Loucy (cell line): Measurements from ENCODE around the gene ARHGAP11A.

Experiments used
- H2AFZ ChIP-seq: fragments of 200-600 bp; sonication (generic); 2 replicates; pipeline ENCODE4 v1.6.0; 2016; ENCODE audit warnings: antibody characterized with exemption, mild to moderate bottlenecking, low read length, moderate library complexity
- H3F3A ChIP-seq: fragments of 200-600 bp; 2 replicates; pipeline ENCODE4 v1.6.0; 2016; ENCODE audit warnings: antibody characterized with exemption, low read depth, mild to moderate bottlenecking
- H3K27me3 ChIP-seq: fragments of 200-600 bp; sonication (generic); 2 replicates; pipeline ENCODE4 v1.6.1; 2014; ENCODE audit warnings: low read length, mild to moderate bottlenecking; ENCODE audit not compliant: insufficient read depth, poor library complexity, severe bottlenecking
- H3K36me3 ChIP-seq: fragments of 200-600 bp; sonication (generic); 2 replicates; pipeline ENCODE4 v1.6.1; 2016; ENCODE audit warnings: low read length; ENCODE audit not compliant: insufficient read depth
- H3K4me1 ChIP-seq: fragments of 200-600 bp; sonication (generic); 2 replicates; pipeline ENCODE4 v1.5.1; 2014; ENCODE audit warnings: low read length, mild to moderate bottlenecking; ENCODE audit not compliant: insufficient read depth, poor library complexity, severe bottlenecking
- H3K4me2 ChIP-seq: fragments of 200-600 bp; sonication (generic); 2 replicates; pipeline ENCODE4 v1.6.0; 2014; ENCODE audit warnings: antibody characterized with exemption, low read length, low read depth, mild to moderate bottlenecking; ENCODE audit not compliant: poor library complexity, severe bottlenecking
- H3K4me3 ChIP-seq: fragments of 200-600 bp; sonication (generic); 2 replicates; pipeline ENCODE4 v1.5.1; 2014; ENCODE audit warnings: low read length, mild to moderate bottlenecking, mixed read lengths; ENCODE audit not compliant: poor library complexity, severe bottlenecking
- H3K79me2 ChIP-seq: fragments of 200-600 bp; sonication (generic); 2 replicates; pipeline ENCODE4 v1.6.1; 2014; ENCODE audit warnings: low read length; ENCODE audit not compliant: insufficient read depth
- H3K9ac ChIP-seq: fragments of 200-600 bp; sonication (generic); 2 replicates; pipeline ENCODE4 v1.6.0; 2014; ENCODE audit warnings: mild to moderate bottlenecking, low read depth, low read length, moderate library complexity; ENCODE audit not compliant: poor library complexity, severe bottlenecking
- H3K9me2 ChIP-seq: fragments of 200-600 bp; sonication (generic); replicated peaks from 2 replicates; pipeline ENCODE4 v1.6.1; 2016; ENCODE audit warnings: low read depth, low read length, mixed read lengths
- H3K9me3 ChIP-seq: fragments of 200-600 bp; sonication (generic); 2 replicates; pipeline ENCODE4 v1.6.1; 2014; ENCODE audit warnings: mild to moderate bottlenecking, antibody characterized with exemption, low read length, low read depth; ENCODE audit not compliant: insufficient read depth
- H4K20me1 ChIP-seq: fragments of 200-600 bp; sonication (generic); 2 replicates; pipeline ENCODE4 v1.6.0; 2014; ENCODE audit warnings: antibody characterized with exemption, low read length, mild to moderate bottlenecking; ENCODE audit not compliant: insufficient read depth, poor library complexity, severe bottlenecking
- EZH2phosphoT487 ChIP-seq: fragments of 200-600 bp; IDR thresholded peaks from 2 replicates; pipeline ENCODE4 v1.6.1; 2018; ENCODE audit warnings: antibody characterized with exemption, mild to moderate bottlenecking, moderate library complexity, borderline replicate concordance
- TF ChIP-seq, protein P1 (sequence below): fragments of 200-600 bp; sonication (generic); conservative IDR thresholded peaks from 2 replicates; pipeline ENCODE4 v1.5.1; 2014; ENCODE audit warnings: mild to moderate bottlenecking, antibody characterized with exemption, low read length

Gene ARHGAP11A

DNA sequence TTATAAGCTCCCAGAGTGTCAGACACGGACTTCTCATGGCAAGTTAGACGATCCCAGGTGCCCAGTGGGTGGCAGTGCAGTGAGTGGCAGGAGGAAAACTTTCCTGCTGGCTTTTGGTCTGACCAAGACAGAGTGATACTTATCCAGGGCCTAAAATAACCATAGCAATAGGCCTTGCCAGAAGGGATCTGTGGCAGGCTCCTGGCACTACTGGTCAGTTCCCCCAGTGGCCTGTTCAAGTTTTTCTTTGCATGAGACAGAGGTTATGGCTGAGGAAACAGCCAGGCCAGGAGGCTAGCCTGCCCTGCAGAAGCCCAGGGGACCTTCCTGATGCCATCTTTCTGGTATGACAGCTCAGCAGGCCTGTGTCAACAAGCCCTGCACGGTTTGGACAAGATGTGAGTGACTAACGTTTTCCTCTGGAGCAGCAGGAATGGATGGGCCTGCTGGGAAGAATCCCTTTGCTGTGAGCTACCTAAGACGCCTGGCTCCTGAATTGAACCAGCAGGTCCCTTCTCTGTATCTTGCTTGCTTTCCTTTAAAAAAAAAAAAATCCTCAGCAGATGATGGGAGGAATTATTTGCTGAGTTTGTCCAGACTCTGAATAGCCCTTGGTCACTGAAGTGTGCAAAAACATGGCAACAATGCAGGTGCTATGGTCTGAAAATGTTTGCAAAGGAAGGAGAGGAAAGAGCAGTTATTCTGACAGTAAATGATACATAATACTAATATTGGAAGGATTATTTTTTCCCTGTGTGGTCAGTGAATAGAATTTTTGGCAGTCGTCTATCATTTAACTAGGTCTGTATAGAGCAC, 44.2 kb downstream of the ARHGAP11A start:
- peaks cover 11% of the 10 kb centered on the region; the same call in 1 of the 2 replicates for H3F3A ChIP-seq
- H3K4me3 ChIP-seq = no peak overlapping the region
- H3K9me3 ChIP-seq = no peaks in the 10 kb centered on the region
- H3K4me1 ChIP-seq = peaks cover 23% of the 10 kb centered on the region
- H3K4me2 ChIP-seq = no peak overlapping the region
- no peaks in the 10 kb centered on the region for H3K36me3 ChIP-seq
- H2AFZ ChIP-seq = no peak overlapping the region
- no peaks in the 10 kb centered on the region for H3K79me2 ChIP-seq
- no peak for TF ChIP-seq EZH2phosphoT487
- TF ChIP-seq, protein P1, sequence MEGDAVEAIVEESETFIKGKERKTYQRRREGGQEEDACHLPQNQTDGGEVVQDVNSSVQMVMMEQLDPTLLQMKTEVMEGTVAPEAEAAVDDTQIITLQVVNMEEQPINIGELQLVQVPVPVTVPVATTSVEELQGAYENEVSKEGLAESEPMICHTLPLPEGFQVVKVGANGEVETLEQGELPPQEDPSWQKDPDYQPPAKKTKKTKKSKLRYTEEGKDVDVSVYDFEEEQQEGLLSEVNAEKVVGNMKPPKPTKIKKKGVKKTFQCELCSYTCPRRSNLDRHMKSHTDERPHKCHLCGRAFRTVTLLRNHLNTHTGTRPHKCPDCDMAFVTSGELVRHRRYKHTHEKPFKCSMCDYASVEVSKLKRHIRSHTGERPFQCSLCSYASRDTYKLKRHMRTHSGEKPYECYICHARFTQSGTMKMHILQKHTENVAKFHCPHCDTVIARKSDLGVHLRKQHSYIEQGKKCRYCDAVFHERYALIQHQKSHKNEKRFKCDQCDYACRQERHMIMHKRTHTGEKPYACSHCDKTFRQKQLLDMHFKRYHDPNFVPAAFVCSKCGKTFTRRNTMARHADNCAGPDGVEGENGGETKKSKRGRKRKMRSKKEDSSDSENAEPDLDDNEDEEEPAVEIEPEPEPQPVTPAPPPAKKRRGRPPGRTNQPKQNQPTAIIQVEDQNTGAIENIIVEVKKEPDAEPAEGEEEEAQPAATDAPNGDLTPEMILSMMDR = no peak; the same call in 1 of the 2 replicates
- no peaks in the 10 kb centered on the region for H3K27me3 ChIP-seq
- H3K9ac ChIP-seq = no peak overlapping the region
- H4K20me1 ChIP-seq = no peaks in the 10 kb centered on the region
- H3K9me2 ChIP-seq = no peaks in the 10 kb centered on the region

DNA sequence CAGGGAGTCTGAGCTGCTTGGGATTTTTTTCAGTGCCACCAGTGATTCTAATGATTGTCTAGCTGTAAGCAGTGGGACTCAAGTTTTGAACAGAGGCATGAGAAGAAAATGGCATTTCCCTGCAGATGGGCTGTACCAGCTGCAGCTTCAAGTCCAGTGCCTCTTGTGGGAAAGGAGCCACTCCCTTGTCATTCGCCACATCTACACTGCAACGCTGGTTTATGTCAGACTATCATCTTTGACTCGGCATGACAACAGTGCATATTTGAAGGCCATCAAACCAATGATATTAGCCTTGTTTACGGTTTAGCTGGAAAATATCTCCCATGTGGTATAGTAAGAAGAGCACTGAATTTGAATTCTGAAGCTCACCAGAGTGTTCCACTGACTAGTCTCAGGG, 48.4 kb downstream of the ARHGAP11A start:
- no peaks in the 10 kb centered on the region for H3K9me2 ChIP-seq

DNA sequence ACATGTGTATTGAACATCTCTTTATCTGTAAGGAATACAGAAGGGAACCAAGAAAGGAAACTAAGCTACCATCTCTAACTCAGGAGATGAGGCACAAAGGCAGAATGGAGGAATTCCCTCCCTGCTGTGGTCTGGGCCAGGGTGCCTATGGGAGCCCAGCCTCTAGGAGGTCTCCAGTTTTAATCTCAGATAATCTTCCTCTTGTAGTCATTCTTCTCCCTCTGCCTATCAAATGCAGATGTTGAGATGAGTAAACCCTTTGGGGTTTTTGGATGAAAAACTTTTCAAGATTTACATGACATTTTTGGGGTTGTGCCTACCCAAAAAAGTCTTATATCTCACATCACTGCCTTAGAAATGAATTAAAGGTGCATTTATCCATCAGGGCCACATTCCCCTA, 49.5 kb downstream of the ARHGAP11A start:
- H3K36me3 ChIP-seq = no peaks in the 10 kb centered on the region
- no peak overlapping the region for H3K4me2 ChIP-seq
- no peaks in the 10 kb centered on the region for H3F3A ChIP-seq
- H3K9me3 ChIP-seq = no peaks in the 10 kb centered on the region
- H4K20me1 ChIP-seq = no peaks in the 10 kb centered on the region
- no peaks in the 10 kb centered on the region for H3K4me1 ChIP-seq
- H3K9ac ChIP-seq = no peak overlapping the region
- no peaks in the 10 kb centered on the region for H3K27me3 ChIP-seq
- H3K79me2 ChIP-seq = no peaks in the 10 kb centered on the region
- H3K4me3 ChIP-seq = no peak overlapping the region
- no peak for TF ChIP-seq EZH2phosphoT487
- TF ChIP-seq, protein P1 = no peak
- no peaks in the 10 kb centered on the region for H3K9me2 ChIP-seq
- no peak overlapping the region for H2AFZ ChIP-seq

More for the DNA sequence above, 48.4 kb downstream of the ARHGAP11A start:
- no peak overlapping the region for H2AFZ ChIP-seq
- no peaks in the 10 kb centered on the region for H3K27me3 ChIP-seq
- no peaks in the 10 kb centered on the region for H3K4me1 ChIP-seq
- H3F3A ChIP-seq = no peaks in the 10 kb centered on the region
- H4K20me1 ChIP-seq = no peaks in the 10 kb centered on the region
- no peaks in the 10 kb centered on the region for H3K9me3 ChIP-seq
- H3K4me2 ChIP-seq = no peak overlapping the region
- no peak overlapping the region for H3K4me3 ChIP-seq
- TF ChIP-seq EZH2phosphoT487 = no peak
- TF ChIP-seq, protein P1 = no peak
- no peak overlapping the region for H3K9ac ChIP-seq
- no peaks in the 10 kb centered on the region for H3K79me2 ChIP-seq
- no peaks in the 10 kb centered on the region for H3K36me3 ChIP-seq
